ENCODE measurements around the gene ABLIM2. TPM values are rescaled to one million over a fixed set of nuclear protein-coding genes. Genes with fewer than 3 reads are reported as not detected.
A peak's percentile ranks its signal among the peaks of the same experiment; 100 is the strongest.

The ABLIM2 gene
- total RNA-seq, 1 donor from 2014 or later: 11.3 TPM

- DNase-seq (ENCODE audit: low spot score): no peak
Measured at GRCh38 chr4:8028884-8029568, 129.6 kb downstream of the ABLIM2 start.

- no peak for DNase-seq (ENCODE audit: low spot score)
Measured at GRCh38 chr4:8028368-8028767, 130.2 kb downstream of the ABLIM2 start.

- no peak for DNase-seq (ENCODE audit: low spot score)
Measured at GRCh38 chr4:8026453-8026852, 132.2 kb downstream of the ABLIM2 start.

GRCh38 chr4:8025668-8026067, 132.9 kb downstream of the ABLIM2 start:
- no peak for DNase-seq (ENCODE audit: low spot score)

GRCh38 chr4:8024073-8024786, 134.4 kb downstream of the ABLIM2 start:
- DNase-seq (ENCODE audit: low spot score): no peak

- DNase-seq (ENCODE audit: low spot score): no peak
Measured at GRCh38 chr4:8023696-8024033, 134.9 kb downstream of the ABLIM2 start.

- DNase-seq (ENCODE audit: low spot score): no peak
Measured at GRCh38 chr4:8022767-8023695, 135.6 kb downstream of the ABLIM2 start.

- no peak for DNase-seq (ENCODE audit: low spot score)
Measured at GRCh38 chr4:8021796-8022195, 136.8 kb downstream of the ABLIM2 start.

- DNase-seq (ENCODE audit: low spot score): peak; percentile 30
Measured at GRCh38 chr4:8019396-8020365, 138.9 kb downstream of the ABLIM2 start.

GRCh38 chr4:8016527-8016926, 142.1 kb downstream of the ABLIM2 start:
- DNase-seq (ENCODE audit: low spot score): no peak

- DNase-seq (ENCODE audit: low spot score): no peak
Measured at GRCh38 chr4:8015512-8015911, 143.1 kb downstream of the ABLIM2 start.

- DNase-seq (ENCODE audit: low spot score): no peak
Measured at GRCh38 chr4:8013976-8014726, 144.5 kb downstream of the ABLIM2 start.

- DNase-seq (ENCODE audit: low spot score): no peak
Measured at GRCh38 chr4:8012517-8012916, 146.1 kb downstream of the ABLIM2 start.

- DNase-seq (ENCODE audit: low spot score): peak; percentile 20
Measured at GRCh38 chr4:8010618-8011017, 148.0 kb downstream of the ABLIM2 start.

GRCh38 chr4:8009710-8010511, 148.7 kb downstream of the ABLIM2 start:
- DNase-seq (ENCODE audit: low spot score): peak; percentile 45

- DNase-seq (ENCODE audit: low spot score): no peak
Measured at GRCh38 chr4:8009097-8009496, 149.5 kb downstream of the ABLIM2 start.

GRCh38 chr4:8008391-8008790, 150.2 kb downstream of the ABLIM2 start:
- no peak for DNase-seq (ENCODE audit: low spot score)

GRCh38 chr4:8007581-8007980, 151.0 kb downstream of the ABLIM2 start:
- DNase-seq (ENCODE audit: low spot score): no peak

GRCh38 chr4:8006471-8006870, 152.1 kb downstream of the ABLIM2 start:
- no peak for DNase-seq (ENCODE audit: low spot score)

GRCh38 chr4:8005814-8006215, 152.8 kb downstream of the ABLIM2 start:
- no peak for DNase-seq (ENCODE audit: low spot score)

Measured in mucosa of gallbladder (tissue), 1 donor.